HepG2 (cell line): ENCODE measurements around the gene FAF2. TPM values are rescaled to one million over a fixed set of nuclear protein-coding genes. Genes with fewer than 3 reads are reported as not detected.

ENCODE experiments used
- ATAC-seq: fragments of 200-7000 bp; cut with Tn5 transposase; 3 replicates; pipeline ENCODE4 v1.9.1; 2020; ENCODE audit warnings: mild to moderate bottlenecking, moderate library complexity
- BruUV-seq: library from RNA; stranded (reverse); fragments of 400-500 nt; replicated peaks from 2 replicates; lab custom pipeline; 2021; lab: Mats Ljungman, UMichigan
- CTCF ChIA-PET: fragments of 300-600 bp; formaldehyde crosslinking; extraction: SDS; loops from one replicate; lab custom pipeline; 2021; ENCODE audit warnings: low total read pairs, inconsistent platforms, low intra/inter-chr PET ratio; lab: Yijun Ruan, JAX
- POLR2A ChIA-PET: fragments of 350-600 bp; sonication (Branson Sonifier 250); formaldehyde crosslinking; loops from one replicate; lab custom pipeline; 2020; ENCODE audit warnings: antibody characterized with exemption, inconsistent platforms; lab: Yijun Ruan, JAX
- DNase-seq: peaks from one replicate; pipeline ENCODE4 v3.0.0-alpha.2; 2015; ENCODE audit warnings: low spot score
- FAIRE-seq: peaks from 3 replicates; lab custom pipeline; 2011; peaks lifted over from hg19 to GRCh38; lab: Jason Lieb, UNC
- H2AFZ ChIP-seq: one replicate; pipeline ENCODE4 v1.6.1; 2011; ENCODE audit warnings: low read length, inconsistent platforms
- H3K27ac ChIP-seq: fragments of 300-600 bp; 3 replicates; pipeline ENCODE4 v1.8.0; 2011; ENCODE audit warnings: mixed run types, mild to moderate bottlenecking, mixed read lengths, low read length, inconsistent platforms; ENCODE audit not compliant: insufficient read depth; ENCODE audit errors: extremely low read length
- H3K27me3 ChIP-seq, 2 experiments: fragments of 200-600 bp in 1 of 2; 2 replicates in 1 of 2; 3 replicates in 1 of 2; pipeline versions ENCODE4 v1.6.0 to v1.8.0; 2011; ENCODE audit warnings: low read length in 2 of 2, mild to moderate bottlenecking in 2 of 2, moderate library complexity in 2 of 2, inconsistent platforms in 1 of 2; ENCODE audit not compliant: insufficient read depth in 2 of 2, control insufficient read depth in 1 of 2
- H3K36me3 ChIP-seq, 2 experiments: fragments of 200-600 bp in 1 of 2; replicated peaks in 1 of 2; 2 replicates in 1 of 2; 3 replicates in 1 of 2; pipeline versions ENCODE4 v1.5.1 to v1.8.0; 2011; ENCODE audit warnings: low read length in 2 of 2, inconsistent platforms in 1 of 2; ENCODE audit not compliant: insufficient read depth in 2 of 2, control insufficient read depth in 1 of 2
- H3K4me1 ChIP-seq: 2 replicates; pipeline ENCODE4 v1.5.1; 2012; ENCODE audit warnings: low read length, inconsistent platforms; ENCODE audit not compliant: insufficient read depth
- H3K4me2 ChIP-seq: 2 replicates; pipeline ENCODE4 v1.6.0; 2011; ENCODE audit warnings: low read depth, low read length, inconsistent platforms
- H3K4me3 ChIP-seq, 3 experiments: fragments of 200-600 bp in 1 of 3; sonication (generic), shearing (Covaris generic) in 1 of 3; replicated peaks in 1 of 3; 2 replicates each; pipeline ENCODE4 v1.5.1; 2011 to 2016; ENCODE audit warnings: low read length in 3 of 3, inconsistent platforms in 2 of 3, low read depth in 2 of 3, mild to moderate bottlenecking in 2 of 3, control low read depth in 1 of 3, mixed read lengths in 1 of 3; ENCODE audit not compliant: insufficient read depth in 1 of 3
- H3K79me2 ChIP-seq: one replicate; pipeline ENCODE4 v1.6.1; 2011; ENCODE audit warnings: low read length, inconsistent platforms; ENCODE audit not compliant: insufficient read depth
- H3K9ac ChIP-seq: 2 replicates; pipeline ENCODE4 v1.6.0; 2011; ENCODE audit warnings: mild to moderate bottlenecking, low read depth, low read length, inconsistent platforms; ENCODE audit not compliant: insufficient read depth
- H3K9me3 ChIP-seq: 2 replicates; pipeline ENCODE4 v1.5.1; 2012; ENCODE audit warnings: mild to moderate bottlenecking, low read length
- H4K20me1 ChIP-seq: 2 replicates; pipeline ENCODE4 v1.6.0; 2011; ENCODE audit warnings: inconsistent platforms, mild to moderate bottlenecking, low read length, moderate library complexity; ENCODE audit not compliant: insufficient read depth
- AHR ChIP-seq: IDR thresholded peaks from 2 replicates; pipeline ENCODE4 v1.6.1; 2018; ENCODE audit warnings: missing genetic modification reagents, missing compliant biosample characterization
- ZNF562 ChIP-seq: sonication (generic); formaldehyde crosslinking; IDR thresholded peaks from 2 replicates; pipeline ENCODE4 v1.8.0; 2022; ENCODE audit warnings: missing genetic modification reagents, borderline replicate concordance
- ZNF780A ChIP-seq: sonication (generic); formaldehyde crosslinking; IDR thresholded peaks from 2 replicates; pipeline ENCODE4 v1.8.0; 2022; ENCODE audit warnings: mild to moderate bottlenecking, missing genetic modification reagents, moderate library complexity
- ZNF784 ChIP-seq: sonication (generic); formaldehyde crosslinking; IDR thresholded peaks from 2 replicates; pipeline ENCODE4 v1.5.1; 2020; ENCODE audit warnings: missing genetic modification reagents, mild to moderate bottlenecking, borderline replicate concordance
- WGBS: methylation state at CpG from one replicate; pipeline ENCODE4 v1.1.6; 2017; ENCODE audit warnings: low lambda C conversion rate; 5-methylcytosine and 5-hydroxymethylcytosine counted together
- in situ Hi-C: cut with HindIII; loops from 2 replicates; pipeline ENCODE4 v1.10.0; 2017; ENCODE audit warnings: low pct_unique_long_range_greater_than_20kb; ENCODE audit not compliant: extremely low pct_ligation_motif_present
- intact Hi-C: fragments of 100-400 bp; cut with micrococcal nuclease; formaldehyde crosslinking; loops from one replicate; pipeline ENCODE4 v1.10.0; 2022; ENCODE audit not compliant: unreplicated experiment
- polyA plus RNA-seq, 8 experiments: library from polyadenylated mRNA; depleted of rRNA in 3 of 8; stranded (reverse) in 7 of 8; unstranded in 1 of 8; fragments of >200 nt; fragmentation: Illumina TruSeq in 4 of 8; extraction: Trizol in 4 of 8; gene quantifications; 2 replicates each; pipeline versions ENCODE4 v1.2.1 to v1.2.3, GENCODE V29; 2011 to 2016; ENCODE audit warnings: low read depth in 4 of 8, missing spikeins in 1 of 8, mixed read lengths in 1 of 8; ENCODE audit not compliant: insufficient read depth in 1 of 8
- total RNA-seq, 5 experiments: library from RNA; depleted of rRNA; stranded (reverse); fragments of >200 nt; fragmentation: Illumina TruSeq; extraction: Trizol; gene quantifications; 2 replicates each; pipeline ENCODE4 v1.2.3, GENCODE V29; 2016; ENCODE audit warnings: low read depth in 1 of 5
- TF ChIP-seq, protein P1 (sequence below): sonication (generic); formaldehyde crosslinking; IDR thresholded peaks from 2 replicates; pipeline ENCODE4 v1.4.0; 2020; ENCODE audit warnings: missing genetic modification reagents

The FAF2 gene
- total and polyA plus RNA-seq, 2 of the 13 experiments (the other 11 are each of a cell fraction or from before 2014, with no cell fraction given) = 27.8 to 34.3 TPM

GRCh38 chr5:176513788-176514187 lies 65.6 kb downstream of the FAF2 start:
- Histone ChIP-seq H3K9ac (no peak overlapping the region), H3K27ac (no peak overlapping the region)
- peak; percentile 31 for ATAC-seq
- 71% methylated on average over 12 of the region's 12 CpGs for WGBS
- TF ChIP-seq AHR (CRISPR knock-in tag) (no peak), ZNF780A (CRISPR knock-in tag) (no peak), ZNF784 (CRISPR knock-in tag) (no peak), ZNF562 (CRISPR knock-in tag) (no peak)
- TF ChIP-seq, protein P1, sequence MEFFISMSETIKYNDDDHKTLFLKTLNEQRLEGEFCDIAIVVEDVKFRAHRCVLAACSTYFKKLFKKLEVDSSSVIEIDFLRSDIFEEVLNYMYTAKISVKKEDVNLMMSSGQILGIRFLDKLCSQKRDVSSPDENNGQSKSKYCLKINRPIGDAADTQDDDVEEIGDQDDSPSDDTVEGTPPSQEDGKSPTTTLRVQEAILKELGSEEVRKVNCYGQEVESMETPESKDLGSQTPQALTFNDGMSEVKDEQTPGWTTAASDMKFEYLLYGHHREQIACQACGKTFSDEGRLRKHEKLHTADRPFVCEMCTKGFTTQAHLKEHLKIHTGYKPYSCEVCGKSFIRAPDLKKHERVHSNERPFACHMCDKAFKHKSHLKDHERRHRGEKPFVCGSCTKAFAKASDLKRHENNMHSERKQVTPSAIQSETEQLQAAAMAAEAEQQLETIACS (CRISPR knock-in tag) = no peak
- TF ChIP-seq, all 625 proteins: peak for 0
- intact Hi-C loops (no loop called here), in situ Hi-C loops (no loop called here)
- no peaks in the 10 kb centered on the region; a peak in 1 of 5 replicates for H3K27me3 ChIP-seq
- no peak overlapping the region for H2AFZ ChIP-seq
- DNase-seq (no peak), FAIRE-seq (no peak)
- POLR2A ChIA-PET = no interaction called here
- H3K4me1 ChIP-seq = peaks cover 7% of the 10 kb centered on the region
- peaks cover 0 to 6% of the 10 kb centered on the region in 2 experiments; a peak in 2 of 5 replicates for H3K36me3 ChIP-seq
- H3K4me2 ChIP-seq = no peak overlapping the region
- no peaks in the 10 kb centered on the region for H3K9me3 ChIP-seq
- H3K4me3 ChIP-seq = no peak overlapping the region
- BruUV-seq = no TSS peak
- CTCF ChIA-PET = no interaction called here
- no peaks in the 10 kb centered on the region for H3K79me2 ChIP-seq
- H4K20me1 ChIP-seq = no peaks in the 10 kb centered on the region
